Activated CD8-positive, alpha-beta memory T cell treated with anti-CD3 and anti-CD28 coated beads for 24 hours (primary cell): Measurements from ENCODE around the gene CNOT1.

ENCODE experiments used
- DNase-seq: peaks from one replicate; pipeline ENCODE4 v3.0.0-alpha.2; 2020

Gene CNOT1

GRCh38 chr16:58481226-58481869, 148.3 kb downstream of the CNOT1 start:
- no peak for DNase-seq

DNA sequence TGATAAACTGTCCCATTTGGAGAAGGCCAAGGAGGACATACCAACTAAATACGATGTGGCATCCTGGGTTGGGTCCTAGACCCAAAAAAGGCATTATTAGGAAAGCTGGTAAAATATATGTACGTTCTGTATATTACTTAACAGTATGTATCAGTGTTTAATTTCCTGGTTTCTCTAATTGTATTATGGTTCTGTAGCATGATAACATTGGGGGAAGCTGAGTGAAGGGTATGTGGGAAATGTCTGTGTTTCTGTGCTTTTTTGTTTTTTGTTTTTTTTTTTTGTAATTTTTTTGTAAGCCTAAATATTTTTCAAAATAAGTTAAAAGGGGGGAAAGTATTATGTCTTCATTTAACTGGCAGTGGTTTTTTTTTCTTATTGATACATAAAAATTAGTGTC, 151.2 kb downstream of the CNOT1 start:
- DNase-seq: no peak

- no peak for DNase-seq
Observed at GRCh38 chr16:58476791-58477190, 152.8 kb downstream of the CNOT1 start.

GRCh38 chr16:58475091-58475619, 154.5 kb downstream of the CNOT1 start:
- no peak for DNase-seq

- DNase-seq: no peak
Observed at GRCh38 chr16:58474296-58474695, 155.3 kb downstream of the CNOT1 start.

DNA sequence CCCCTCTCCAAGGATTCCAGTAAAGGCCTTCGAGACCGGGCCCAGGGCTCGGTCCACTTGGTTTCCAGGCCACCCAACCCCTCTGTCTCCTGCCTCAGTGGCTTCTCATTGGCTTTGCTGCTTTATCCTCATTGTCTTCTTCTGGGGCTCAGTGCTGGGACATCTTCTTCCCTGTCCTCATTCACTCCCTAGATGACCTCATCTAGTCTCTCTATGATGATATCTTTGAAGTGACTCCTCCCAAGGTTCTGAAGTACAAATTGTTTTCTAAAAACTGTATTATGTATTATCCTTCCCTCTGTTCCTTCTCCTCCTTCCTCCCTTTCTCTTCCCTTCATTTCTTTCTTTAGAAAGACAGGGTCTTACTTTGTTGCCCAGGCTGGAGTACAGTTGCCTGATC, 156.8 kb downstream of the CNOT1 start:
- DNase-seq: no peak

- DNase-seq: no peak
Observed at GRCh38 chr16:58472266-58472665, 157.4 kb downstream of the CNOT1 start.

DNA sequence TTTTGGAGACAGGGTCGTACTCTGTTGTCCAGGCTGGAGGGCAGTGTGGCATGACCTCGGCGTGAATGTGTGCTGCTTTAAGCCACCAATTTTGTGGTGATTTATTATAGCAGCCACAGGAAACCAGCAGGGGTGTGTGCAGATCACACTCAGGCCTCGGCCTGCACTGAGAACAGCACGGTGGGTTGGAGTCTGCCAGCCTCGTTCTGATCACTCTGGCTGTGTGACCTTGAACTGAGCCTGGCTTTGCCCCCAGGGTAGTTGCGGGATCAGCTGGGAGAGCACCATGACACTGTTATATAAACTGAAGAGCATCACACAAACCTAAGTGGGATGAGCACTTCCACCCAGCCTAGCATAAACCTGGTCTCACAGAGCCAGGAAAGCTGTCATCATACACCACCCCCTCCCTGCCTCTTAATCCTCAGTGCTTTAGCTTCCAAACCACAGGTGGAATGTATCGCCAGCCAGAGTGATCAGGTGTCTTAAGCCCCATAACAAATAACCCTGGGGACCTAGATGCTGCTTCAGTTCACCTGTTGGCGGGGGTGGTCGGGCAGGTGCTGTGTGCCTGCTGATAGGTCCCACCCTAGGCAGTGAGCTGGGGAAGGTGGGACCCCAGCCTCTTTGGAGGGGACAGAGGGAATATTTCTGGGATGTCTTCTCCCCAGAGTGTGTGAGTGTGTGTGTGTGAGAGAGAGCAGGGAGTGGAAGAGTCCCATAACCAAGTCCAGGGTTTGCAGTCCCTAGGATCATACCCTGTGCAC, 158.2 kb downstream of the CNOT1 start:
- DNase-seq: no peak
